Lower leg skin (tissue), 4 donors: ENCODE data around the gene TRIM45. TPM values are rescaled to one million over a fixed set of nuclear protein-coding genes. Genes with fewer than 3 reads are reported as not detected.

Experiments
- DNase-seq, 2 donors: peaks; one replicate each; pipeline ENCODE4 v3.0.0-alpha.2; 2019; ENCODE audit warnings: low spot score in 2 of 2
- H3K4me3 ChIP-seq: fragments of 200-600 bp; sonication (generic); 2 replicates; pipeline ENCODE4 v1.5.1; 2017; ENCODE audit warnings: mild to moderate bottlenecking, low read depth; ENCODE audit not compliant: poor library complexity, severe bottlenecking
- CTCF ChIP-seq, 3 donors: fragments of 450-650 bp; IDR thresholded peaks; one replicate each; pipeline ENCODE4 v1.5.1; 2016; ENCODE audit warnings: antibody characterized with exemption in 3 of 3, mild to moderate bottlenecking in 3 of 3, moderate library complexity in 2 of 3
- POLR2A ChIP-seq, 2 donors: fragments of 450-650 bp; IDR thresholded peaks; one replicate each; pipeline ENCODE4 v1.6.1; 2016 to 2017; ENCODE audit warnings: antibody characterized with exemption in 2 of 2, mild to moderate bottlenecking in 1 of 2, moderate library complexity in 1 of 2
- WGBS, 2 donors: methylation state at CpG; one replicate each; pipeline ENCODE4 v1.1.5; 2018; 5-methylcytosine and 5-hydroxymethylcytosine counted together
- intact Hi-C: fragments of 100-400 bp; cut with DNase I; formaldehyde crosslinking; loops from one replicate; pipeline ENCODE4 v1.15.0; 2023; ENCODE audit warnings: low total_unique reads
- microRNA counts, 2 donors: library from miRNA; unstranded; fragments of <30 nt; microRNA quantifications; one replicate each; lab custom pipeline; 2016
- microRNA-seq, 2 donors: library from miRNA; unstranded; fragments of <30 nt; microRNA quantifications; one replicate each; pipeline ENCODE4, GENCODE V29; 2016; ENCODE audit warnings: borderline replicate concordance in 2 of 2, borderline number of aligned reads in 1 of 2
- total RNA-seq, 4 donors: library from RNA; depleted of rRNA; stranded (reverse); fragments of >200 nt; gene quantifications; one replicate each; pipeline ENCODE4 v1.1.0, GENCODE V29; 2016

TRIM45 gene
- total RNA-seq, 4 donors from 2014 or later = 0.84 to 3.9 (median 1.8) TPM

- DNase-seq = no peak
Measured at GRCh38 chr1:117066367-117066766, 55.2 kb downstream of the TRIM45 start.

GRCh38 chr1:117061986-117062415, 59.5 kb downstream of the TRIM45 start:
- intact Hi-C loops = no loop called here
- no peak for DNase-seq
- H3K4me3 ChIP-seq = no peak overlapping the region
- TF ChIP-seq POLR2A (IDR thresholded peaks at IDR 0.05) = no peak
- no peak for TF ChIP-seq CTCF (IDR thresholded peaks at IDR 0.05)
- 38 to 62% methylated on average over 2 of the region's 2 CpGs for WGBS, 2 donors

More at GRCh38 chr1:117066367-117066766, 55.2 kb downstream of the TRIM45 start:
- no peak for TF ChIP-seq POLR2A (IDR thresholded peaks at IDR 0.05)
- no peak overlapping the region for H3K4me3 ChIP-seq
- intact Hi-C loops = loop anchor here (5.0 kb wide), 1 partner anchor 56 kb away; the partner anchor contains the start of gene TRIM45
- WGBS, 2 donors = 65 to 71% methylated on average over 6 of the region's 6 CpGs

MicroRNAs within 50 kb of the gene (microRNA counts, 767-probe panel; counts per million panel counts)
- microRNA hsa-miR-942 (lab: Ali Mortazavi, UCI) = 0 to 358 counts per million in 2 donors

Small RNA genes within 50 kb of the gene (microRNA-seq; reads per million reads assigned to microRNA genes)
- 18.3 to 18.7 reads per million in 2 donors for gene MIR942

Other genes starting within 250 kb of the TRIM45 start
- gene PTGFRN, start 211.8 kb downstream of the TRIM45 start, total RNA-seq = 10 to 100 TPM; 58.0 to 92.4 (median 84.5) TPM
- 1 to 10 TPM in 1 of 4 donors, under 1 TPM in 3; 0.46 to 1.8 (median 0.92) TPM for gene CD101, start 120.0 kb downstream of the TRIM45 start, total RNA-seq
- gene TTF2, start 61.4 kb downstream of the TRIM45 start, total RNA-seq = 10 to 100 TPM in 3 of 4 donors, 1 to 10 TPM in 1; 6.8 to 26.8 (median 20.6) TPM
- gene VTCN1, start 89.2 kb upstream of the TRIM45 start, total RNA-seq = 1 to 10 TPM in 3 of 4 donors, under 1 TPM in 1; 0.38 to 5.7 (median 2.7) TPM
- gene MAN1A2, start 245.7 kb upstream of the TRIM45 start, total RNA-seq = 10 to 100 TPM; 19.9 to 34.5 (median 25.7) TPM